ENCODE measurements around the gene KCNQ1.

The KCNQ1 gene

DNA sequence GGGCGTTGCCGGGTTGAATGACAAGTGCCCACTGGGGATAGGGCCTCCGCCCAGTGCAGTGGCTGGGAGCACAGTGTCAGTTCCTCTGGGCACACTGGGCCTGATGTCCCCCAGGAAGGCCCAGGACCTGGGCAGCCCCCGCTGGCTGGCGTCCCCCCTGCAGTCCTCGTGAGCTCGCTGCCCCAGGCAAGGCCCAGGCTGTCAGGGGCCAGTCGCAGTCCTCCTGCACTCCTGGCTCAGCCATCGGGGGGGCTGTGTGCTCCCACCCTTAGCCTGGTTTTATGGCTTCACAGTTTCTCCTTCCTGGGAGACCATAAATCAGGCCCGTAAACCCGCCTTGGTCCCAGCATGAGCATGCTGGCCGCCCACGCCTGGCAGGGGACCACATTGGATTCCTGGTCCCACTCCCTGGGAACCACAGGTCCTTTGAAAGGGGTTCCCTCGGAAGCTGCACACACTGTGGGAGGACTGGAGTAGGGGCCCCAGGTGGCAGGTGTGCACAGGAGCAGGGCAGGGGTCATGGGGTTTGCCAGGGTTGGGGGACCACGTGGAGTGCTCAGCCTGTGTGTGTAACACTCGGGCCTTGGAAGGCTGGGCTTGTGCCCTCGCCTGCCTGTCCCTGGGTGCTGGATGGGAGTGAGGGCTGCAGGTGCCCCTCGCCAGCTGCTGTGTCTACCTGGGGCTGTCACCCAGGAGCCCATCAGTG, 141.4 kb downstream of the KCNQ1 start:
- no peak for DNase-seq (ENCODE audit: low read depth)
- TF ChIP-seq, protein P1, sequence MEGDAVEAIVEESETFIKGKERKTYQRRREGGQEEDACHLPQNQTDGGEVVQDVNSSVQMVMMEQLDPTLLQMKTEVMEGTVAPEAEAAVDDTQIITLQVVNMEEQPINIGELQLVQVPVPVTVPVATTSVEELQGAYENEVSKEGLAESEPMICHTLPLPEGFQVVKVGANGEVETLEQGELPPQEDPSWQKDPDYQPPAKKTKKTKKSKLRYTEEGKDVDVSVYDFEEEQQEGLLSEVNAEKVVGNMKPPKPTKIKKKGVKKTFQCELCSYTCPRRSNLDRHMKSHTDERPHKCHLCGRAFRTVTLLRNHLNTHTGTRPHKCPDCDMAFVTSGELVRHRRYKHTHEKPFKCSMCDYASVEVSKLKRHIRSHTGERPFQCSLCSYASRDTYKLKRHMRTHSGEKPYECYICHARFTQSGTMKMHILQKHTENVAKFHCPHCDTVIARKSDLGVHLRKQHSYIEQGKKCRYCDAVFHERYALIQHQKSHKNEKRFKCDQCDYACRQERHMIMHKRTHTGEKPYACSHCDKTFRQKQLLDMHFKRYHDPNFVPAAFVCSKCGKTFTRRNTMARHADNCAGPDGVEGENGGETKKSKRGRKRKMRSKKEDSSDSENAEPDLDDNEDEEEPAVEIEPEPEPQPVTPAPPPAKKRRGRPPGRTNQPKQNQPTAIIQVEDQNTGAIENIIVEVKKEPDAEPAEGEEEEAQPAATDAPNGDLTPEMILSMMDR (IDR thresholded peaks at IDR 0.05; ENCODE audit: insufficient read depth, low read depth, low read length, missing control alignments), result no peak
- no peak overlapping the region for H3K4me3 ChIP-seq (ENCODE audit: low read length)

DNA sequence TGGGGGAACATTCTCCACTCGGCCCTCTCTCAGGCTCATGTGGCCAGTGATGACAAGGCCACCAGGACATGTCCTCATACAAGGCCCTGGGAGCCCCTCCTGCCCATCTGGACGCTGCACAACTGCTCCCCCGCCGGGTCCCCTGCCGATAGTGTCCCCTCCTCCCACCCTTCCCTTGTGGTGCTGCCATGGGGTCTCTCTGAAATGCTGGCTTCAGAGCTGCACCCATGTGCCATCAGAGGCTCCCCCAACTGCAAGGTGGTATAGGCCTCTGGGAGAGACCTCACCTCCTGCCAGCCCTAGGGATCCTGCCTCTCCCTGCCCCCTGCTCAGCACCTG, 142.0 kb downstream of the KCNQ1 start:
- TF ChIP-seq, protein P1 (IDR thresholded peaks at IDR 0.05; ENCODE audit: insufficient read depth, low read depth, low read length, missing control alignments), result no peak
- no peak for DNase-seq (ENCODE audit: low read depth)
- no peak overlapping the region for H3K4me3 ChIP-seq (ENCODE audit: low read length)

DNA sequence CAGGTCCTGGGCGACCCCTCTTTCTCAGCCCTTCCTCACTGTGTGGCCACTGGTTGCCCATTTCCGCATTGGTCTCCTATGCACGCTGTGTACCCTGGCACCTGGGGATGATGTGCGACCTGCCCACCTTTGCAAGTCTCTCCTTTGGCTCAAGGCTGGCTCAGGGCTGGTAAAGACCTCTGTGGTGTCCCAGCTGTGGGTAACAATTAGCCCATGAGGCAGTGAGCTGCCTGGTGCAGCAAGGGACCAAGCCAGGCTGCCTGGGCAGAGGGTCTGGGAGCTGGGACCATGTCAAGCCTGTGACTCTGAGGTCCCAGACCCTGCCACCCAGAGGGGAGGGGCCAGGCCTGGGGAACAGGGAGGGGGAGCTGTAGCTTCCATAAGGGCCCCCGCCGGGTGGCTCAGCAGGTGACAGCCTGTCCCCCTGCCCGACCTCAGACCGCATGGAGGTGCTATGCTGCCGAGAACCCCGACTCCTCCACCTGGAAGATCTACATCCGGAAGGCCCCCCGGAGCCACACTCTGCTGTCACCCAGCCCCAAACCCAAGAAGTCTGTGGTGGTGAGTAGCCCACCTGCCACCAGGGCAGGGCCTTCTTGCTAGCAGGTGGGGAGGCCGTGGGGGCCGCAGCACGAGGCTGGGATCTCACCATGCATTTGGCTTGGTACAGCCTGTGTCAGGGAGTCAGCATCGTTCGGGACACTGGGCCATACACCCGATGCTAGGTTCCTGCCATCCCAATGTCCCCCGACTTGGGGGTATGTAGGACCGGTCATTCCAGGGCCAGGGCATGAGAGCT, 142.5 kb downstream of the KCNQ1 start:
- no peak for DNase-seq (ENCODE audit: low read depth)
- TF ChIP-seq, protein P1 (IDR thresholded peaks at IDR 0.05; ENCODE audit: insufficient read depth, low read depth, low read length, missing control alignments), result no peak
- no peak overlapping the region for H3K4me3 ChIP-seq (ENCODE audit: low read length)

DNA sequence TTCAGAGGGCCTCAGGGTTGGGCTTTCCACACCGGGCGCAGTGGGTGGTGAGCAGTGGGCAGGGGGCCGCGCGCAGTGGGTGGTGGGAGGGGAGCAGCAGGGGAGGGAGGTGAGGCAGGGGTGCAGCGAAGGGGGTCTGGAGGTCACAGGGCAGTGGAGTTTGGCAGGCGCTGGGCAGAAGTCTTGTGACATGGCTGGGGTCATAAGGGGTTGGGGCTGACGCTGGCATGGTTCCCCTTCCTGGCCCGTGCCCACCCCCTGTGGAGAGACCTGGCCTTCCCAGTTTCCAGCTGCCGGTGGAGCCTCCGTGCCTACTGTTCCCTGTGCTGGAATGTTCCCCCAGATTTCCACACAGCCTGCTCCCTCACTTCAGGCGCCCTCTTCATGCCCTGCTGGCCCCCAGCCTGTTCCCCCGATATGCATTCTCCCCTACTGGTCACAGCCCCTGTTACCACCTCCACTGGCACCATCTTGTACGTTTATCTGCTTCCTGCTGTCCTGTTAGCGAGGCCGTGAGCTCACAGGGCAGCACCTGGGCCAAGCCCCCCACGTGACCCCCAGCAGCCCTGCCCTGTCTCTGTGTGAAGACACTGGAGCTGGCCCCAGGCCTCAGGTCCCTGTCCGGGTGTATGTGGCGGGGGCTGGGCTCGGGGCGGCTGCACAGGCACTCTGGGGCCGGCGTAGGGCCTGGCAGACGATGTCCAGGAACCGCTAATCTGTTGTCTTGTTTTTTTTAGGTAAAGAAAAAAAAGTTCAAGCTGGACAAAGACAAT, 143.4 kb downstream of the KCNQ1 start:
- H3K4me3 ChIP-seq (ENCODE audit: low read length), result no peak overlapping the region
- TF ChIP-seq, protein P1 (IDR thresholded peaks at IDR 0.05; ENCODE audit: insufficient read depth, low read depth, low read length, missing control alignments), result no peak
- no peak for DNase-seq (ENCODE audit: low read depth)

DNA sequence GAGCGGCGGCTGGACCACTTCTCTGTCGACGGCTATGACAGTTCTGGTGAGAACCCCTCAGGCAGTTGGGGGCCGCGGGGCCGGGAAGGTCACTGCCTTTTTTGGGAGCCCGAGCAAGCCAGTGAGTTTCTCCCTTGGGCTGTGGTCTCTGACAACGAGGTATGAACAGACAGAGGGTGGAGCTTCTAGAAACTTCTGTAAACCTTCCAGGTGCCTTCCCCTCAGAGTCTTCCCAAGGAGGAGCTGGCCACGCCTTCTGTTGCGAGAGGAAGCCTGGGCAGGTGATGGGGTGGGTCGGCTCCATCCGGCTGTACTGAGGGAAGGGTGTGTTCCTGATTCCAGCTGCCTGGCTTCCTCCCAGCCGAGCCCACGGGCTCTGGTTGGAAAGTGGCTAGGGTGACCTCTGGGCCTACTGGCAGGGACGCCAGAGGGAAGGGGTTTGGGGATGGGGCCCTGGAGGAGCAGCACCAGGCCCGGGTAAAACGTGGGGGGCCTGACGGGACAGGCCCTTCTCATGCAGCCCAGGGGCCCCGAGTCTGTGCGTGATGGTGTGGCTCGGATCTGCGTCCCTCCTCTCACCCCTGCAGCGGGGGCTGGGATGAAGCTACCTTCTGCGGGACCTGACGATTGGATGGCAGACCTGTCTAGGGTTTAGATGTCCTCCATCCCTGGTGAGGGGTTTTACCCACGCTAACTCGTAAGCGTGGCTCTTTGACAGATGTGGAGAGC, 144.2 kb downstream of the KCNQ1 start:
- H3K4me3 ChIP-seq (ENCODE audit: low read length), result no peak overlapping the region
- TF ChIP-seq, protein P1 (IDR thresholded peaks at IDR 0.05; ENCODE audit: insufficient read depth, low read depth, low read length, missing control alignments), result no peak
- DNase-seq (ENCODE audit: low read depth), result no peak

DNA sequence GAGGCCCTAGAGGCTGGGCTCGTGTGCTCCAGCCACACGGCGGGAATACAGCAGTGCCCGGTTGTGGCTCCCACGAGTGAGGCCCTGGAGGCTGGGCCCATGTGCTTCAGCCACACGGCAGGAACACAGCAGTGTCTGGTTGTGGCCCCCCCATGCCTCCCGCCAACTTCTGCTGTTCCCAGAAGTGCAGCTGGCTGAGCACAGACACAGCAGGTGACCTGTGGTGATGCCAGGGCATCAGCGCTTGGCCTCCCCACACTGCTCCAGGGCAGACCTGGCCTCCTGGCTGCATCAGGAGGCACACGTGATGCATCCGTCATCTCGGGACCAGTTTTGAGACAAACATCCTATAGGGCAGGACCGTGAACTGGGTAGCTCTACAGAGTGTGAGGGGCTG, 144.7 kb downstream of the KCNQ1 start:
- no peak for DNase-seq (ENCODE audit: low read depth)
- TF ChIP-seq, protein P1 (IDR thresholded peaks at IDR 0.05; ENCODE audit: insufficient read depth, low read depth, low read length, missing control alignments), result no peak
- no peak overlapping the region for H3K4me3 ChIP-seq (ENCODE audit: low read length)

Measured in epithelial cell of esophagus (primary cell).